SK-N-SH (cell line): Measurements from ENCODE around the gene AKAP10.

Experiments
- CTCF ChIP-seq: fragments of 200-600 bp; sonication (generic); IDR thresholded peaks from 2 replicates; pipeline ENCODE4 v1.6.1; 2017; ENCODE audit warnings: antibody characterized with exemption, mild to moderate bottlenecking, moderate library complexity
- EP300 ChIP-seq, 2 experiments: IDR thresholded peaks; 2 replicates each; pipeline versions ENCODE4 v1.4.0 to v1.6.1; 2012; ENCODE audit warnings: borderline replicate concordance in 1 of 2, low read depth in 1 of 2, low read length in 1 of 2
- FOSL2 ChIP-seq: IDR thresholded peaks from 2 replicates; pipeline ENCODE4 v1.4.0; 2012; ENCODE audit warnings: low read depth, mild to moderate bottlenecking, moderate library complexity, borderline replicate concordance
- GATA2 ChIP-seq: sonication (generic); formaldehyde crosslinking; IDR thresholded peaks from 2 replicates; pipeline ENCODE4 v1.5.0; 2020; ENCODE audit warnings: mild to moderate bottlenecking, missing genetic modification reagents
- JUND ChIP-seq: IDR thresholded peaks from 2 replicates; pipeline ENCODE4 v1.4.0; 2012
- MAX ChIP-seq: IDR thresholded peaks from 2 replicates; pipeline ENCODE4 v1.4.0; 2012; ENCODE audit warnings: low read depth
- PBX3 ChIP-seq: IDR thresholded peaks from 2 replicates; pipeline ENCODE4; 2012
- POLR2AphosphoS5 ChIP-seq: IDR thresholded peaks from 2 replicates; pipeline ENCODE4 v1.6.1; 2012; ENCODE audit warnings: low read depth, low read length
- RAD21 ChIP-seq: IDR thresholded peaks from 2 replicates; pipeline ENCODE4 v1.6.1; 2012; ENCODE audit warnings: mild to moderate bottlenecking, low read length
- RCOR1 ChIP-seq: fragments of 150-350 bp; IDR thresholded peaks from 2 replicates; pipeline ENCODE4 v1.6.1; 2017; ENCODE audit warnings: antibody characterized with exemption, low read length
- REST ChIP-seq: IDR thresholded peaks from 2 replicates; pipeline ENCODE4 v1.6.1; 2012; ENCODE audit warnings: mild to moderate bottlenecking, low read depth, low read length, moderate library complexity
- SMC3 ChIP-seq: IDR thresholded peaks from 2 replicates; pipeline ENCODE4 v1.6.1; 2012; ENCODE audit warnings: low read depth, low read length, improper control_type of control experiment
- USF1 ChIP-seq: IDR thresholded peaks from 2 replicates; pipeline ENCODE4 v1.4.0; 2012; ENCODE audit warnings: low read depth, borderline replicate concordance

- no peak for TF ChIP-seq REST
- no peak for TF ChIP-seq CTCF
- no peak for TF ChIP-seq POLR2AphosphoS5
- no peak for TF ChIP-seq PBX3
- TF ChIP-seq GATA2 (CRISPR knock-in tag): no peak
- no peak for TF ChIP-seq MAX
- no peak for TF ChIP-seq JUND
- no peak for TF ChIP-seq EP300 (IDR thresholded peaks at IDR 0.05; ENCODE audit: borderline replicate concordance in 1 of 2, low read depth in 1 of 2, low read length in 1 of 2)
- TF ChIP-seq RCOR1: no peak
- no peak for TF ChIP-seq RAD21
- no peak for TF ChIP-seq FOSL2
- TF ChIP-seq USF1: no peak
- no peak for TF ChIP-seq SMC3
These were observed 18.5 kb upstream of the AKAP10 start for GRCh38 chr17:19996086-19996485.
